GM21367 (cell line): ENCODE data around the gene SLC9A9.

ENCODE experiments used
- ATAC-seq: cut with Tn5 transposase; IDR thresholded peaks from one replicate; pipeline ENCODE4 v1.9.1; 2021; ENCODE audit not compliant: unreplicated experiment

Gene SLC9A9

DNA sequence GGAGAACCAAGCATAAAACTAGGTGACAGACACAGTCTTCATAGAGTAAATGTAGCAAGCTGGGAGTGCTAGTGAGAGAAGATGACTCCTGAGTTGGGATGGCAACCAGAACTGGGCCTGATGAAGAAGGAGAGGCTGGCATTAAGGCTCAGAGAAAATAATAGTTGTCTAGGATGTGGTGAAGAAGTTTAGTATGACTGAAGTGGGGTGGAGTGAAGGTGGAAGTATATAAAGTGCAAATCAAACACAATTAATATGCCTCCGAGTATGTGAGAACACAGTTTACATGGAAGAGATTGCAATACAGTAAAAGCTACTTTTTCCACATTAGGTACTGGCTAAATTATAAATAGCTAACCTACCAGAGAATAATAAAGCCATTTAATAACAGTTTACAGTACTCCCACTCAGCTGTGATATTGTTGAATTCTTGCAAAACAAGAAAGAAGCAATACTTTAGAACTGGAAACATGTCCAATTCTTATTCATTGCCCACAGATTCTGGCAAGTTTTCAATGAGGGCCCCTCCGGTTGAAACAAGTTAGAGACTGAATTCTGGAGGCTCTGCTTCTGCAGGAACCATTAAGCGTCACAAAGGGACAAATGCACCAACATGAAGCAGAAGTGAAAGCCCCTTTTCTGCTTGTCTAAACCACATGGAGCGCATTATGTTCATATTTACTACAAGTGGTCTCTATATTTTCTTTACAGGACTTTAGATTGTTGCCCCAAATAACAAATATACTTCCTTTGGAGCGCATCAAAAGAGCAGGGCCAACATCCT lies 243.7 kb downstream of the SLC9A9 start:
- peak; percentile 81 for ATAC-seq

DNA sequence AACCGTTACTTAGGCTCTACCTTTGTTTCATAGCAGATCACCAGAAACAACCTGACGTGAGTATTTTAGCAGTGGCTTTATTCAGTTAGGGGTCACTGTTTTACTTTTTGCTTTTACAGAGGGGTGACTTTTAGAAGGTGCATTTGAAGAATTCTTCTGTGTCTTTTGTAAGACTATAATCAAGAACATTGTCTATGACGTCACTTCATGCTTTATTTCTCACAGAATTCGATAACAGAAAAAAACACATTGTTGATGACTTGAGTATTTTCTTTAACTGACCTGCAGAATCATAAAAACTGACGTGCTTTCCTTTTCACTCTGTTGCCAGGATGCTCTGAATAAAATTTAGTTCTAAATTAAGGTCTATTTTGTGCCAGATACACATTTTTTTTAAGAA lies 244.5 kb downstream of the SLC9A9 start:
- no peak for ATAC-seq

DNA sequence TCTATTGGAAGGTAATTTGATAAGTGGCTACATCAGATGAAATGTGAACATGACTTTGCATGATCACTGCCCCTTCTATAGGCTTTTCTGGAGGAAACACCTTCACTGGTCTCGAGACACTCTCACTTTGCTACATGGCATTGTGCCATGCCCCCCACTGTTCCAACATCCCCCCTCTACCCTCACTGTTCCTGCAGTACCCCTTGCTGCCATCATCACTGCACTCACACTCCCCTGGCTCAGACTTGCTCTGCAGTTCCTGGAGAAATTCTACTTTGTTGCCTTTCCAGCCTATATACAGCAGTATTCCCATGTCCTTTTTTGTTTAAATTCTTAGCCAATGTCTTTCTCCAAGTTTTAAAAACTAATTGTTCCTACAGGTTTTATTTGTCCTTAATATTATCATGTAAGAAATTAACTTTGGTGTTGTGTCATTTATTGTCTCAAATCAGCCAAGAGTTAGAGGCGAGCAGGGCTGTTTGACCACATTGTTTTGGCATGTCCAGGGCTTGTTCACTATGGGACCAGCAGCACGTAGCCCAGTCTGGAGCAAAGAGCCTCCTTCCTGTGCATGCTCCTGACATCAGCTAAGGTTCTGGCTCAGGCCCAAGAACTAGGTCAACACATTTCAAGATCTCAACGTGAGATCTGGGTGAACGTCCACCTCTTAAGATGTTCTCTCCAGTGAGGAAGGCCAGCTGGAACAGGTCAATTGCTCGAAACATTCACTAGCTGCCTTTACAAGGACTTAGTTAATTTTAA lies 246.4 kb downstream of the SLC9A9 start:
- no peak for ATAC-seq

DNA sequence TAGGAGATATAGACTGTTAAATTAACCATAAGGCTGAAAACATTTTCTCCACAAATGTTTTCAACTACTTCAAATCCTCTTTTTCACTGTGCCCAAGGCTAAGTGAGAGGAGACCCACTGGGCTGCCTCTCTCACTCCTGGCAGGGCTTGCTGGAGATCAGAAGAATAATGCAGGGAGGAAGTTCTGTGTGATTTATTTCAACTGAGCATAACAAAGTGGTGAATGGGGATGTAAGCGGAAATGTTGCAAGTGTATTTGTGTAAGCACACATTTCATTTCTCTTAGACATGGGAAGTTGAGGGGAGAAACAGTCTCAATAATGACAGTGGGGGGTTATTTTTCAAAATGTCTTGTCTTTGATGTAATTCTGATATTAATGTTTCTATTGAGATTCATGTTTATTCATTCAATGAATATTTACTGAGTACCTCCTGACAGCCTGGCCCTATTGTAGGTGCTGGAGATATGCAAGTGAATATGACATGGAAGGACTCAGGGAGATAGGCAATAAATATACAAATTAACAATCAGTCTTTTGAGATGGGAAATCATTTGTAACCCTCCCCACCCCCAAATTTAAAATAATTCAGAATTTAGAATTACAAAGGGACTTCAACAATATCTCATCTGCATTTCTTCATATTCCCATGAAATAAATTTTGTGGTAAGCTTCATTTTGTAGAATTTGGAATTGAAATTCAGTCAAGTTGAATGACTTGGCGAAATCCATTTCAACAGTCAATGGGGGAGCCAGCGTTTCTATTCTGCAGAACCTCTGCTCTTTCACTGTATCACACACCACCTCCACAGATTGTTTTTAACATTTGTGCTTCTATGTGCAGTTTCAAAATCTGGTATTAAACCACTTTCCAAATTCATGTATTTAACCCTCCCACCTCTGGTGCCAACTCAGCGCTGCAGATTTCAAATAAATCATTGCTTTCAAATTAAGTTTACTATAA lies 247.2 kb downstream of the SLC9A9 start:
- no peak for ATAC-seq

DNA sequence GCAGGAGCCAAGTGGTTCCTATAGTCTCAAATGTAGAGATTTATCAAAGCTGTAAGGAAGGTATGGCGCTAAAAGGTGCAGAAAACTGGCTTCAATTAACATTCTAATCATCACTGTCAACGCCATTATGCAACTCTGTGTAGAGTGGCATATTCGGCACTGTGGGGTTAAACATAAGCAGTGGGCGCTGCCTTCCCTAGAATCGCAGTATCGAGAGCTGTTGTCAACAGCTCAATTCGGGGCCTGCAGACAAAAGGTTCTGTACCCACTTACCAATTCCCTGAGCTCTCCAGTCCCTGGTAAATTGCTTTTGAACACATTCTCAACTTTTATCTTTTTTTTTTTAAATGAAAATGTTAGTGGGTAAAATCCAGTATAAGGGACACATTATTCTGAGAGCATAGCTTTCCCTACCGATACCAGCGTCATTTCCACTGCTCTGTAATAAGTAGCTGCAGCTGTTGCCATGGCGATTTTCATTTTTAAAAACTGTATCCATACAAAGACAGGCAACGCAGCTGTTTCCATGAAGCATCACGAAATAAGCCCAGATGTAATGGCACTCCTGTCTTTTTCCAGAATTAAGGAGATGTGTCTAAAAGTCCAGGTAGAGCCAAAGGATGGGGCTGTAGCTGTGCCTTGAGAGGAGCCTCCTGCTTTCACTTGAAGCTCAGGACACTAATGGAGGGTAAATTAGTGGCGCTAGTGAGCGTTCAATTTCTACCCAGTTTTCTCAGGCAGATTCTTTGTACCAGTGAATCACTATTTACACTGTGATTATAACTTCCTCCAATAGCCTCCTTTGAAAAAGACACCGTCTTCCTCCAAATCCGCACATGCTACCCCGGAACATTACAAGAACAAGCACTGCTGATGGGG lies 250.3 kb downstream of the SLC9A9 start:
- ATAC-seq: no peak

DNA sequence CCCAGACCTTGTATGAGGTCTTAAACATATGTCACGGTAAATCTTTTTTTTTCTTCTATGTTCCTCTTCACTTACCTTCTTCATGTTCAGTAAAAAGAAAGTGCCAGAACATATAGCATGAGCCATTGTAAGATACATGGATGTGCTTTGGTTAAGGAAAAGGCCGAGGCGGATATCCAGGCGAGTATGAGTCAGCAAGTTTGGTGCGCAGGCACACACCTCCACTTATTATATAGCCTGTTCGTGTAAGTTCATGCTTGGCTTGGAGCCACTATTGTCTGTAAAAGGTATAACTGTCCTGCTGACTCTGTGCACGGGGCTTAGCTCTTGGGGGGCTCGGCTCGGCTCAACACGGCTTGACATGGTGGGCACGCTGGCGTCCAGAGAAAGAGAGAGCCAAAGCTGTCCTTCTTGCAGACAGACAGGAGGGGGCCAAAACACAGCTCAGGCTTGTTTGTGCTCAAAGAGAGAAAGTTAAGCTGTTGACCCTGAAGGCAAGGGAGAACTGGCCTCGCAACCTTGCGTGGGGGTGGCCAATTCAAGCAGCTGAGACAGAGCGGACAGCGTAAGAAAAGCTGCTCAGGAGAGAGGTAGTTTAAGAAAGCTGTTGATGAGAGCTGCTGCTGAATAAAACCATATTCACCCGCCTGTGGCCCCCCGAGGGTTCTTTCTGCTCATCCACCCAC lies 251.2 kb downstream of the SLC9A9 start:
- ATAC-seq: no peak

DNA sequence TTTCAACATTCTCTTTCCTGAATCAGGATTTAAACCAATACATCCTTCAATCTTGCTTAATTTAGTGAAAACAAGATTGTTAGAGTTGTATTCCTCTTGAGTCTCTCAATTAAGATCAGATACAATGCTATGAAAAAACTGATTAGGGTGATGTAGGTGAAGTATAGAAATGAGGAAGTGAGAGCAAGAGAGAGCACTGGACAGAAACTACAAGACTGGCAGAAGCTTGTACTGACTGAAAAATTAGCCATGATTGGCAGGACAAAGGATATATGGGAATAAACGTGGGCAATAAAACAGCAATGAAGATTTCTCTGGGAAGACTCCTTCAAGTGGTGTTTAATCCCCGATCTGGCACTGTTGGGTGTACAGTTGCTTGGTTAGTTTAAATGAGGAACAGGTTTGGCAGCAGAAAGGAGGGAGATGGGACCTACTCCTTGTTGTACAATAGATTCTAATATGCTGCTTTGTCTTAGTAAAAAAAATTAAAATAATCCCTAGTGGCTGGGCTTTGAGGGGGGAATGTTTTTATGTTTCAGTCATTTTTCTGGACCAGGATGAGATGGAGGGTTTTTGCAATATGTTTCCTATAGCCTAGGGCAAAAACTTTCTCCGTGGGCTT lies 252.7 kb downstream of the SLC9A9 start:
- ATAC-seq: peak; percentile 98

DNA sequence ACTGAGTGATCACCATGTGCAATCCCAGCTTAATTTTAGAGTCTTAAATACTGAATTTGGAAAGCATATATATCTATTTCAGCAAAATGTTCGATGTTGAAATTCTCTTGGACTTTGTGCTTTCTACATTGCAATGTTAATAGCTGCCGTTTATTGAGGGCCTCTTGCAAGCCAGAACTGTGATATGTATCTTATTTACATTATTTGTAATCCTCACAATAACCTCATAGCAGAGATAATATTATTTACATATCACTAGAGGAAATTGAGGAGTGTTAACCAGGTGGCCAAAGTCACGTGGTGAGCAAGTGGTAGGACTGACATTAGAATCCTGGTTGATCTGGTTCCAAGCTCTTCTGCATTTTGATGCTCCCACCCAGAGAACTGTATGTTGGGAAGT lies 254.1 kb downstream of the SLC9A9 start:
- ATAC-seq: no peak

DNA sequence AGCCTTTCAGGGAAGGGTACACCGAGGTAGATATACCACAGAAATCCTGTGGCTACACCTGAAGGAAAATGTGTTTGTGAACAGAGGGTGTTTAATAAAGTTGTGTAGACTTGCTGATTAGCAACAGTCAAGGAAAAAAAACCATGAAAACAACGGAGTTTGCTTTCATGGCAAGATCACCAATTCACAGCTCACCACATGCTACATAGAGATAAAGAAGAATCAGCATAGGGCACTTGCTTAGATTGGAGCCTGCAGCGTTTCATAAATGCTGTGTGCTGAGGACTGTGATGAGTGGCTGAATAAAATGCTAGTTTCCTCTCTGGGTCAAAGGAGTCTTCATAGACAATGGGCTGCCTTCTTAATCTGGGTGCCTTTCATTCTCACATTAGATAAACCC lies 257.6 kb downstream of the SLC9A9 start:
- ATAC-seq: no peak

DNA sequence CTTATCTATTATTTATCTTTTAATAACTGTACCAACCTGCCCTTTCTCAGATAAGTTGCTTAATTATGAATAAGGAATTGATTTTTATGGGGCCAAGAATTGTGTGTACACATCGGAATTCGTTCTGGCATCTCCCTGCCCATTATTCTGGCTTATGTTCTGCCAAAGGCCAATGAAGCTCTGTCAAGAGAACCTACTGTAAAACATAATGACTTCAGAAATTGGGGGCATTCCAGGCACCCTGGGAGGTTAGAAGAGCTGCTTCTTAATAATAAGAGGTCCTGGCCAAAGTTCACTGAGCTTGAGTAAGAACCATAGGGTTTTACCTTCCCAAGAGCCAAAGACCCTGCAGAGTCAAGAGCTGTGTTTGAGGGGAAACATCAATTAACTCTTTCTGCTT lies 261.7 kb downstream of the SLC9A9 start:
- ATAC-seq: no peak

DNA sequence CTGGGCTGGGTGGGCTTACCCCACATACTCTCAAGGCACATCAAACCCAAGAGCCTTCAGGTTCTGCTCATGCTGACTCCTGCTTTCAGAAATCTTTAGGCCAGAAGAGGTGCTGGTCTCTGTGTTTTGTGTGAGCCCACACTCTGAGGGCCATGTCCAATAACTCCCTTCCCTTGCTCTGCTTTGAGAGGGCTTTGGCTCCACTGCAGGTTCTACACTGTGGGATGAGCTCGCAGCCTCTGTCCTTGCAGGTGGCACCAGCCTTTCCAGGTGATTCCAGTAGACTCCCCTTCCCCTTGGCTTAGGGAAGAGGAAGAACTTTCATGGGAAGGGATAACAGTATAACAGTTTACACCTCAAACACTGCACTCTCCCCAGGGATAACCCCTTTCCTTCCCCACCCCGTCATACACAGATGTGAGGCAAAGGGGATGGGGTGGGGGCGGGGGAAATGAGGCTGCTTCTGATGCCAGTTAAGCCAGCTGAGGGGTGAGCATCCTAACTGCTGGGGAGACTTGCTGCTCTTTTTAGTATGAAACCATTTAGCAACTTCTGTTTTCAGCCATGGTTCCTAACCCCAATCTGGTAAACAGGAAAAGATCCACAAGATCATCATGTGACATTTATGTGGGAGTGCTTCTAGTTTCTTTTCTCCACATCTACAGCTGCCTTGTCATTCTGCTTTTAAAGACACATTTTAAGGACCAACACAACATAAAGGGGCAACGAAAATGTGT lies 262.4 kb downstream of the SLC9A9 start:
- no peak for ATAC-seq

DNA sequence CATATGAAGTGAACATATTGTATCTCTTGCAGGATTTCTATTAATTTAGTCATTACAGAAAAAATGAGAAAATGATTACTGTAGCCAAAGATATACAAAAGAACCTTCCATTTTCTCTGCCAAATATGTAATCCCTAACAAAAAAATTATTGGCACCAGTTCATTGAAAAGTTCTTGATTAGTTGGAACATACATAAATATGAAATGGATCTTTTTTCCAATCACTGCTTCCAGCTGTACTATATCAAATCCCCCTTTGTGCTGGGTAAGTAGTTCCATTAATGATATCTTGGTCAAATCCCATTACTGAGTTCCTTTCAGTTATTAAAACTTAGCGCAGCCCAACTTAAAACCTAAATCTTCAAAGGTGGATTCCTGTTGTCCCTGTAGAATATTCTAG lies 263.8 kb downstream of the SLC9A9 start:
- ATAC-seq: no peak

DNA sequence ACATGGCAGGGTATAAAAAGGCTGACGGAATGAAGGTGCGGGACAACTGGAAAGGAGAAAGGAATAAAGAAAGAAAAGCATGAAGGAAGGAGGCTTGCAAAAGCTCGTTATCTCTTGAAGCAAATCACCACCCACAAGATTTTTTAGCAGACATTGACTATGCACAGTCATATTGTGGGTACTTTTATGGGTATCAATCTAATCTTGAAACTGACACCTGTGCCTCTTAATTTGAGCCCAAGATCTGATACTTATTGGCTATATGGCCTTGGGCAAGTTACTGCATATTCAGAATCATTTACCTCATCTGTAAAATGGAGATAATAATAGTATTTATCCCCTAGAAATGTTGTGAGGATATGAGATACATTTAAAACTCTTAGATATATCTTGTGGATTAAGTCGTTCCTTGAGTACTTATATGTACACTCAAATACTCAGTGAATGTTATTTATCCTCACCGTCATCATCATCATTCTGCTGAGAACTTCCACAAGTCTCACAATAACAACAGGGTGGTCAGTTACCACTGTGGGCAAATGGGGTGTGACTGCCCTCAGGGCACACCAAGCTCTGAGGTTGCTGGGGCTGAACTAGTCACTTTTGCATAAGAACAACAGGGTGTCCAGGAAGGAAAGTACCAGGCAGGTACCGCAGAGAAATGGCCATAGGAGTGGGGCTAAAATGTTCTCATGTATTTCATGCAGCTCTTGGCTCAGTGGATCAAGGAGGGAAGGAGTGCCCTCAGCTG lies 266.1 kb downstream of the SLC9A9 start:
- no peak for ATAC-seq

DNA sequence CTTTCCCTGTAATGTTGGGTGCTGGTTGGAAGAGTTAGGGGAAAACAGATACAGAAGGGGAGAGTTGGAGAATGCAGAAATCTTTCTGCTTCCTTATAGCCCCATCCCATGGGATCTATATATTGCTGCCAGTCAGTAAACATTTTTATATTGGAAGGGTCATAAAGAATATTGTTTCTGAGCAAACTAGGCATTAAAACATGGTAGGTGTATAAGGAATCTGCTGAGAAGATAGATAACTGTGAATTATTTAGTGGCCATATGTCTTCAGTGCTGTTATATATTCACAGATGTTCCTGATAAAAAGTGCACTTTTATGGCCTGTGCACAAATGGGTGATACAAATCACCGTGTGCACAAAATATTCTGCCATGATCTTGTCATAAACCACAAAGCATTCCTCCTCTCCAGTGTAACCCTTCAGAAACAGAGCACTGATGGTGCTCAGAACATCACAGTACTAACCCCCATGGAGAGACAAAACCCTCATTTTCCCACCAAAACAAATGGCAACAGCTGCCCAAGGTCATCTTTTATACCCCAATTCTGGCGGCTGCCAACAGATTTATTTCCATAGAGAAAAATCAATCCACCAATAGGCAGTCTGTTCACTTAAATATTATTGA lies 269.3 kb downstream of the SLC9A9 start:
- ATAC-seq: no peak

DNA sequence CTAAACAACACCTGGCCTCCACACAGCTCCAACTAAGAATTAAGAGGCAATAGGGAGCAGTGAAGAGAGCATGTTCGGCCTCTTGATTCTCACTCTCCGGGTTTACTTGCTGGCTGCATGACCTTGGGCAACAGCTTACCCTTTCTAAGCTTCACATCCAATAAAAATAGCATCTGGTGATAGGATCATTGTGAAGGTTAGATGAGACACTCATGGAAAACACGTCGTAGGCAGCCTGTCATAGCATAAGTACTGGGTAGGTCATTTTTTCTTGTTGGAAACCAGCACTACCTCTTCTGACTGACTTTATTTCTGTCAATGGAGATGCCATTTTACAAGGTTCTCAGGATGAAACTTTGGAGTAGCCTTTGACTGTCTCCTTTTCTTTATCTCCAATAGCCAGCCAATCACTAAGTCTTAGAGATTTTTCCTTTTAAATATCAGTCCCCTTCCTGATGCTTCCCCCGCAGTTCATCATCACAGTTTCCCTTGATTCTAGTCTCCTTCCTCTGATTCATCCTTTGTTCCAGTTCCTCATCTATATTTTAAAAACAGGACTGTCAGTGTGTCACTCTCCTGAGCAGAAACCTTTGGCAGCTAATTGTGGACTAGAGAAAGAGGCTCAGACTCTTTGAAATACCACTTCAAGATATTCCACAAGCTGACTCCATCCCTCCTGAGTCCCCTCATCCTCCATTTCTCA lies 271.5 kb downstream of the SLC9A9 start:
- no peak for ATAC-seq

DNA sequence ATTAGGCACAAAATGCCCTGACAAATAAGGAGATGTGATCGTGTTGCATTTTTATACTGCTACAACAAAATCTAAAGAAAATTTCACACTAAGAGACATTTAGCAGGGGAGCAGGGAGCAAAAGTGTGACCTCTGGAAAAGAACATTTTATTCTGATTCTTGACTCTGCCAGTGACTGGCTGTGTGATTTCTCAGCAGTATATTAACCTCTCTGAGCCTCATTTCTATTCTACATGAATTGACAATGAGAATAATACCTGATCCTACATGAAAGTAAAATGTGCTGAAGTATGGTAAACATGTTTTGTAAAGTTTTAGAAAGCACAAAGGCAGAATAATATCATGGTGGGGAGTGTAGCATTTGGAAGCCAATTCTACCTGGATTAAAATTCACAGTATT lies 273.3 kb downstream of the SLC9A9 start:
- no peak for ATAC-seq
